ENCODE measurements around the gene BIRC6. TPM values are rescaled to one million over a fixed set of nuclear protein-coding genes. Genes with fewer than 3 reads are reported as not detected.

BIRC6 gene
- total RNA-seq, 4 donors from 2014 or later: 97.4 to 259 (median 164) TPM

- Histone ChIP-seq H3K27me3 (no peaks in the 10 kb centered on the region), H3K27ac (no peak overlapping the region), H3K36me3 (no peaks in the 10 kb centered on the region), H3K4me3 (no peak overlapping the region), H3K9me3 (no peaks in the 10 kb centered on the region), H3K4me1 (no peaks in the 10 kb centered on the region)
- DNase-seq: no peak
- no peak for TF ChIP-seq POLR2A (IDR thresholded peaks at IDR 0.05)
- TF ChIP-seq, protein P1, sequence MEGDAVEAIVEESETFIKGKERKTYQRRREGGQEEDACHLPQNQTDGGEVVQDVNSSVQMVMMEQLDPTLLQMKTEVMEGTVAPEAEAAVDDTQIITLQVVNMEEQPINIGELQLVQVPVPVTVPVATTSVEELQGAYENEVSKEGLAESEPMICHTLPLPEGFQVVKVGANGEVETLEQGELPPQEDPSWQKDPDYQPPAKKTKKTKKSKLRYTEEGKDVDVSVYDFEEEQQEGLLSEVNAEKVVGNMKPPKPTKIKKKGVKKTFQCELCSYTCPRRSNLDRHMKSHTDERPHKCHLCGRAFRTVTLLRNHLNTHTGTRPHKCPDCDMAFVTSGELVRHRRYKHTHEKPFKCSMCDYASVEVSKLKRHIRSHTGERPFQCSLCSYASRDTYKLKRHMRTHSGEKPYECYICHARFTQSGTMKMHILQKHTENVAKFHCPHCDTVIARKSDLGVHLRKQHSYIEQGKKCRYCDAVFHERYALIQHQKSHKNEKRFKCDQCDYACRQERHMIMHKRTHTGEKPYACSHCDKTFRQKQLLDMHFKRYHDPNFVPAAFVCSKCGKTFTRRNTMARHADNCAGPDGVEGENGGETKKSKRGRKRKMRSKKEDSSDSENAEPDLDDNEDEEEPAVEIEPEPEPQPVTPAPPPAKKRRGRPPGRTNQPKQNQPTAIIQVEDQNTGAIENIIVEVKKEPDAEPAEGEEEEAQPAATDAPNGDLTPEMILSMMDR (IDR thresholded peaks at IDR 0.05): no peak
- intact Hi-C loops (cut with DNase I; ENCODE audit: low total_unique reads): no loop called here
Measured at GRCh38 chr2:32623311-32623706, 266.5 kb downstream of the BIRC6 start.

DNA sequence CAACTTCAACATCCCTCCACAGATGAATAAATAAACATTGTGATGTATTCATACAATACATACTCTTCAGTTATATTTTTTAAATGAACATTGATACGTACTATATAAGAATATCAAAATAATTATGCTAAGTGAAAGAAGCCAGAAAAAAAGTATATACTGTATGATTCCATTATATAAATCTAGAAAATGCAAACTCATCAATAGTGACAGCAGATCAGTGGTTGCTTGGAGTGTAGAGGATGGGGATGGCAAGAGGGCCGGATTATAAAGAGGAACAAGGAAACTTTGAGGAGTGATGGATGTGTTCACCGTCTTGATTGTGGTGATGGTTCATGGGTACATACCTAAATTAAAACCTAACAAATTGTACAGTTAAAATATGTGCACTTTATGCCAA, 268.0 kb downstream of the BIRC6 start:
- no peak for DNase-seq
- H3K36me3 ChIP-seq: no peaks in the 10 kb centered on the region
- H3K9me3 ChIP-seq: no peaks in the 10 kb centered on the region
- H3K4me1 ChIP-seq: peaks cover 0 to 4% of the 10 kb centered on the region in 2 donors
- TF ChIP-seq, protein P1 (IDR thresholded peaks at IDR 0.05): no peak
- H3K4me3 ChIP-seq: no peak overlapping the region
- H3K27me3 ChIP-seq: no peaks in the 10 kb centered on the region
- H3K27ac ChIP-seq: no peak overlapping the region
- intact Hi-C loops (cut with DNase I; ENCODE audit: low total_unique reads): no loop called here

- Histone ChIP-seq H3K4me3 (no peak overlapping the region), H3K9me3 (no peaks in the 10 kb centered on the region), H3K27ac (no peak overlapping the region), H3K27me3 (no peaks in the 10 kb centered on the region), H3K36me3 (no peaks in the 10 kb centered on the region), H3K4me1 (peaks cover 0 to 4% of the 10 kb centered on the region in 2 donors)
- no peak for TF ChIP-seq POLR2A (IDR thresholded peaks at IDR 0.05)
- TF ChIP-seq, protein P1 (IDR thresholded peaks at IDR 0.05): no peak
- intact Hi-C loops (cut with DNase I; ENCODE audit: low total_unique reads): no loop called here
- no peak for DNase-seq
Measured at GRCh38 chr2:32626639-32627221, 269.9 kb downstream of the BIRC6 start.

DNA sequence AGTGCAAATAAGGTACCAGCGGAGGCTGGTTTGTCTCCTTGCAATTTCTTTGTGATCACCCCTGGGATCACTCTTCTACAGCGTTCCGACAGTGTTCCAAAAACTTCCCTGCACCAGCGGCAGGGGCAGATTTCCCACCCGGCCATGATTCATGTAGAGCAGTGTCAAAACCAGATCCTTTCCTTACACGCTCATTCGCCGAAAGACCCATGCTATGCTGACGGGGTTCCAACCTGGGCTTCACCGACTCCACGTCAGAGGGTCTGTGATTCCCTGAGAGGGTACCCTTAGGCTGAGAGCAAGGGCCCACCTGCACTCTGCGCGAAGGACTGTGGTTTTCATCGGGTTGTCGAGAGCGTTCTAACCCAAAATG, 270.6 kb downstream of the BIRC6 start:
- TF ChIP-seq, protein P1 (IDR thresholded peaks at IDR 0.05): peak in 3 of 4 experiments; percentile 2 to 51 (median 13)
- TF ChIP-seq POLR2A (IDR thresholded peaks at IDR 0.05): no peak
- Histone ChIP-seq H3K27ac (peak overlapping the region; percentile 48 to 74), H3K4me1 (peaks cover 0 to 4% of the 10 kb centered on the region in 2 donors), H3K27me3 (no peaks in the 10 kb centered on the region), H3K4me3 (peak overlapping the region; percentile 70 to 86), H3K9me3 (no peaks in the 10 kb centered on the region), H3K36me3 (no peaks in the 10 kb centered on the region)
- intact Hi-C loops (cut with DNase I; ENCODE audit: low total_unique reads): no loop called here
- DNase-seq: peak; percentile 55 to 58

- TF ChIP-seq POLR2A (IDR thresholded peaks at IDR 0.05): no peak
- TF ChIP-seq, protein P1 (IDR thresholded peaks at IDR 0.05): no peak
- peak within 1 kb of the TSS; percentile 48 to 74 for H3K27ac ChIP-seq
- peak; percentile 93 to 94 for DNase-seq
- H3K4me1 ChIP-seq: peaks cover 0 to 4% of the 10 kb centered on the region in 2 donors
- peak within 1 kb of the TSS; percentile 70 to 86 for H3K4me3 ChIP-seq
- H3K27me3 ChIP-seq: no peaks in the 10 kb centered on the region
- no peaks in the 10 kb centered on the region for H3K36me3 ChIP-seq
- no peaks in the 10 kb centered on the region for H3K9me3 ChIP-seq
- intact Hi-C loops (cut with DNase I; ENCODE audit: low total_unique reads): no loop called here
Measured at GRCh38 chr2:32627814-32628579, 271.2 kb downstream of the BIRC6 start, which contains the start of gene TTC27. Gene TTC27 (plus strand): TSS chr2:32628050. CDS start chr2:32628293, 243 bp downstream.

All from uterus (tissue), 4 donors.